NB4 (cell line): ENCODE results near the gene UBASH3A.

Experiments used
- MYC ChIP-seq: IDR thresholded peaks from 2 replicates; pipeline ENCODE4 v1.6.1; 2011; ENCODE audit warnings: low read depth, low read length
- POLR2A ChIP-seq: IDR thresholded peaks from 2 replicates; pipeline ENCODE4 v1.6.1; 2011; ENCODE audit warnings: mild to moderate bottlenecking; ENCODE audit not compliant: insufficient read length; ENCODE audit errors: extremely low read depth
- TF ChIP-seq, protein P1 (sequence below): IDR thresholded peaks from one replicate; pipeline ENCODE4 v1.5.1; 2012; ENCODE audit warnings: low read depth, low read length
- TF ChIP-seq, protein P2 (sequence below): IDR thresholded peaks from 2 replicates; pipeline ENCODE4 v1.6.1; 2011; ENCODE audit warnings: low read depth, low read length

GRCh38 chr21:42405064-42406013 is 1.6 kb downstream of the UBASH3A start:
- TF ChIP-seq POLR2A (no peak), MYC (no peak)
- TF ChIP-seq, protein P1, sequence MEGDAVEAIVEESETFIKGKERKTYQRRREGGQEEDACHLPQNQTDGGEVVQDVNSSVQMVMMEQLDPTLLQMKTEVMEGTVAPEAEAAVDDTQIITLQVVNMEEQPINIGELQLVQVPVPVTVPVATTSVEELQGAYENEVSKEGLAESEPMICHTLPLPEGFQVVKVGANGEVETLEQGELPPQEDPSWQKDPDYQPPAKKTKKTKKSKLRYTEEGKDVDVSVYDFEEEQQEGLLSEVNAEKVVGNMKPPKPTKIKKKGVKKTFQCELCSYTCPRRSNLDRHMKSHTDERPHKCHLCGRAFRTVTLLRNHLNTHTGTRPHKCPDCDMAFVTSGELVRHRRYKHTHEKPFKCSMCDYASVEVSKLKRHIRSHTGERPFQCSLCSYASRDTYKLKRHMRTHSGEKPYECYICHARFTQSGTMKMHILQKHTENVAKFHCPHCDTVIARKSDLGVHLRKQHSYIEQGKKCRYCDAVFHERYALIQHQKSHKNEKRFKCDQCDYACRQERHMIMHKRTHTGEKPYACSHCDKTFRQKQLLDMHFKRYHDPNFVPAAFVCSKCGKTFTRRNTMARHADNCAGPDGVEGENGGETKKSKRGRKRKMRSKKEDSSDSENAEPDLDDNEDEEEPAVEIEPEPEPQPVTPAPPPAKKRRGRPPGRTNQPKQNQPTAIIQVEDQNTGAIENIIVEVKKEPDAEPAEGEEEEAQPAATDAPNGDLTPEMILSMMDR = no peak
- TF ChIP-seq, protein P2, sequence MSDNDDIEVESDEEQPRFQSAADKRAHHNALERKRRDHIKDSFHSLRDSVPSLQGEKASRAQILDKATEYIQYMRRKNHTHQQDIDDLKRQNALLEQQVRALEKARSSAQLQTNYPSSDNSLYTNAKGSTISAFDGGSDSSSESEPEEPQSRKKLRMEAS = no peak
